Right hindlimb (tissue), 1 donor: ENCODE data around the gene RABGAP1L.

Source experiments
- DNase-seq: peaks from one replicate; pipeline ENCODE4 v3.0.0-alpha.2; 2018

The RABGAP1L gene

GRCh38 chr1:174982971-174983689 lies 823.8 kb downstream of the RABGAP1L start:
- no peak for DNase-seq

GRCh38 chr1:174984952-174985351 lies 825.6 kb downstream of the RABGAP1L start:
- DNase-seq = no peak

- DNase-seq = no peak
These were observed 829.2 kb downstream of the RABGAP1L start for GRCh38 chr1:174988539-174988938.

GRCh38 chr1:174988986-174989385 lies 829.7 kb downstream of the RABGAP1L start:
- DNase-seq = no peak

GRCh38 chr1:174989536-174990220 lies 830.4 kb downstream of the RABGAP1L start:
- no peak for DNase-seq

GRCh38 chr1:174990382-174990999 lies 831.2 kb downstream of the RABGAP1L start:
- DNase-seq = no peak

GRCh38 chr1:174991473-174991872 lies 832.2 kb downstream of the RABGAP1L start:
- no peak for DNase-seq

- DNase-seq = no peak
These were observed 835.8 kb downstream of the RABGAP1L start for GRCh38 chr1:174995121-174995520.

- no peak for DNase-seq
These were observed 836.6 kb downstream of the RABGAP1L start for GRCh38 chr1:174995916-174996315.

- no peak for DNase-seq
These were observed 837.2 kb downstream of the RABGAP1L start for GRCh38 chr1:174996476-174996875.

GRCh38 chr1:174997041-174997440 lies 837.7 kb downstream of the RABGAP1L start:
- DNase-seq = no peak

GRCh38 chr1:174998569-174999215 lies 839.4 kb downstream of the RABGAP1L start:
- DNase-seq = peak; percentile 33

- DNase-seq = peak; percentile 99
These were observed 840.1 kb downstream of the RABGAP1L start for GRCh38 chr1:174999216-174999935.

GRCh38 chr1:174999936-175000696 lies 840.8 kb downstream of the RABGAP1L start, which contains the start of gene CACYBP:
TSS of gene CACYBP (plus strand) at chr1:174999947. CDS start at chr1:175000181, 234 bp downstream.
- DNase-seq = no peak

GRCh38 chr1:175000697-175001187 lies 841.4 kb downstream of the RABGAP1L start:
- no peak for DNase-seq

- no peak for DNase-seq
These were observed 843.7 kb downstream of the RABGAP1L start for GRCh38 chr1:175002910-175003517.

GRCh38 chr1:175003521-175003920 lies 844.2 kb downstream of the RABGAP1L start:
- no peak for DNase-seq

GRCh38 chr1:175005085-175005783 lies 845.9 kb downstream of the RABGAP1L start:
- DNase-seq = no peak

GRCh38 chr1:175009532-175009931 lies 850.2 kb downstream of the RABGAP1L start:
- DNase-seq = no peak

GRCh38 chr1:175013445-175013844 lies 854.1 kb downstream of the RABGAP1L start:
- no peak for DNase-seq

GRCh38 chr1:175015243-175015642 lies 855.9 kb downstream of the RABGAP1L start:
- no peak for DNase-seq
